HCT116 (cell line): ENCODE data around the gene SPSB2. TPM values are rescaled to one million over a fixed set of nuclear protein-coding genes. Genes with fewer than 3 reads are reported as not detected.

Source experiments
- ATAC-seq: fragments of 200-7000 bp; cut with Tn5 transposase; 2 replicates; pipeline ENCODE4 v1.9.1; 2020; ENCODE audit warnings: mild to moderate bottlenecking, moderate library complexity
- BruUV-seq: library from RNA; stranded (reverse); fragments of 400-500 nt; replicated peaks from 2 replicates; lab custom pipeline; 2021; lab: Mats Ljungman, UMichigan
- CTCF ChIA-PET: fragments of 300-600 bp; sonication (Branson Sonifier 250); formaldehyde crosslinking; loops from one replicate; lab custom pipeline; 2021; ENCODE audit warnings: antibody characterized with exemption; lab: Charles Lee
- POLR2A ChIA-PET: fragments of 300-600, 350-600 bp; sonication (Branson Sonifier 250); formaldehyde crosslinking; loops from one replicate; lab custom pipeline; 2021; ENCODE audit warnings: antibody characterized with exemption; lab: Charles Lee
- RAD21 ChIA-PET, 2 experiments: fragments of 300-600 bp; sonication (Branson Sonifier 250); formaldehyde crosslinking; loops; one replicate each; lab custom pipeline; 2023; ENCODE audit warnings: low total read pairs in 2 of 2; ENCODE audit not compliant: uncharacterized antibody in 2 of 2, unreplicated experiment in 2 of 2, low non-redundant PET in 1 of 2; lab: Charles Lee
- DNase-seq: peaks from one replicate; pipeline ENCODE4 v3.0.0-alpha.2; 2010; ENCODE audit warnings: low read depth, low spot score
- H2AFZ ChIP-seq: fragments of 200-600 bp; shearing (Covaris generic), sonication (generic); 2 replicates; pipeline ENCODE4 v1.6.1; 2017; ENCODE audit warnings: low read depth, mixed run types, mixed read lengths, antibody characterized with exemption, low read length; ENCODE audit not compliant: poor library complexity, severe bottlenecking
- H3K27ac ChIP-seq: 2 replicates; pipeline ENCODE4 v1.5.1; 2012; ENCODE audit warnings: low read depth, low read length
- H3K27me3 ChIP-seq: fragments of 200-600 bp; sonication (generic); 2 replicates; pipeline ENCODE4 v1.6.1; 2016; ENCODE audit warnings: mixed run types, low read length, mixed read lengths; ENCODE audit not compliant: insufficient read depth
- H3K36me3 ChIP-seq, 2 experiments: fragments of 200-500 bp in 1 of 2; fragments of 200-600 bp in 1 of 2; sonication (Bioruptor generic) in 1 of 2; sonication (generic) in 1 of 2; 2 replicates each; pipeline versions ENCODE4 v1.5.1 to v1.6.1; 2014 to 2016; ENCODE audit warnings: low read length in 2 of 2, inconsistent platforms in 1 of 2, mixed read lengths in 1 of 2, mixed run types in 1 of 2; ENCODE audit not compliant: insufficient read depth in 2 of 2, control insufficient read depth in 1 of 2
- H3K4me1 ChIP-seq, 2 experiments: fragments of 200-600 bp in 1 of 2; sonication (generic) in 1 of 2; 2 replicates each; pipeline versions ENCODE4 v1.5.1 to v1.6.1; 2012 to 2017; ENCODE audit warnings: low read length in 2 of 2, inconsistent platforms in 1 of 2, mild to moderate bottlenecking in 1 of 2, mixed read lengths in 1 of 2, mixed run types in 1 of 2, moderate library complexity in 1 of 2; ENCODE audit not compliant: insufficient read depth in 2 of 2, control insufficient read depth in 1 of 2
- H3K4me2 ChIP-seq: fragments of 200-600 bp; sonication (generic); 2 replicates; pipeline ENCODE4 v1.6.1; 2017; ENCODE audit warnings: mixed run types, low read length, mixed read lengths
- H3K4me3 ChIP-seq, 2 experiments: fragments of 200-600 bp in 1 of 2; sonication (generic) in 1 of 2; replicated peaks in 1 of 2; 2 replicates each; pipeline ENCODE4 v1.5.1; 2011 to 2016; ENCODE audit warnings: low read length in 2 of 2, control low read depth in 1 of 2, low read depth in 1 of 2, mild to moderate bottlenecking in 1 of 2, mixed read lengths in 1 of 2, mixed run types in 1 of 2
- H3K79me2 ChIP-seq: fragments of 200-600 bp; sonication (generic); 2 replicates; pipeline ENCODE4 v1.6.1; 2017; ENCODE audit warnings: mild to moderate bottlenecking, mixed run types, low read length, moderate library complexity, mixed read lengths; ENCODE audit not compliant: insufficient read depth
- H3K9ac ChIP-seq: fragments of 200-600 bp; sonication (generic); 2 replicates; pipeline ENCODE4 v1.6.1; 2016; ENCODE audit warnings: low read length, mixed read lengths
- H3K9me2 ChIP-seq: fragments of 200-600 bp; sonication (generic), shearing (Covaris generic); 2 replicates; pipeline ENCODE4 v1.6.1; 2017; ENCODE audit warnings: mixed run types, mild to moderate bottlenecking, moderate library complexity; ENCODE audit not compliant: insufficient read depth
- H3K9me3 ChIP-seq, 2 experiments: fragments of 200-500 bp in 1 of 2; fragments of 200-600 bp in 1 of 2; sonication (Bioruptor generic) in 1 of 2; sonication (generic) in 1 of 2; 2 replicates each; pipeline ENCODE4 v1.6.1; 2014 to 2017; ENCODE audit warnings: low read length in 2 of 2, mixed read lengths in 2 of 2, inconsistent platforms in 1 of 2, low read depth in 1 of 2, mild to moderate bottlenecking in 1 of 2, mixed run types in 1 of 2, moderate library complexity in 1 of 2; ENCODE audit not compliant: control insufficient read depth in 1 of 2, insufficient read depth in 1 of 2
- H4K20me1 ChIP-seq: fragments of 200-600 bp; sonication (generic), shearing (Covaris generic); 2 replicates; pipeline ENCODE4 v1.6.1; 2017; ENCODE audit warnings: mixed run types, mild to moderate bottlenecking, moderate library complexity; ENCODE audit not compliant: insufficient read depth
- ELF1 ChIP-seq: IDR thresholded peaks from 2 replicates; pipeline ENCODE4 v1.6.1; 2012; ENCODE audit warnings: low read depth, borderline replicate concordance
- EZH2 ChIP-seq: fragments of 200-600 bp; sonication (generic); IDR thresholded peaks from 2 replicates; pipeline ENCODE4 v1.6.1; 2017; ENCODE audit warnings: antibody characterized with exemption, mixed run types
- EZH2phosphoT487 ChIP-seq: fragments of 200-600 bp; IDR thresholded peaks from 2 replicates; pipeline ENCODE4 v1.6.1; 2018; ENCODE audit warnings: antibody characterized with exemption, borderline replicate concordance
- FOSL1 ChIP-seq: IDR thresholded peaks from 2 replicates; pipeline ENCODE4 v1.6.1; 2012; ENCODE audit warnings: low read depth
- JUND ChIP-seq: IDR thresholded peaks from 2 replicates; pipeline ENCODE4 v1.6.1; 2012
- POLR2A ChIP-seq: IDR thresholded peaks from 2 replicates; pipeline ENCODE4 v1.7.0; 2011; ENCODE audit warnings: borderline replicate concordance; ENCODE audit not compliant: insufficient read depth, insufficient read length; ENCODE audit errors: extremely low read depth
- RAD21 ChIP-seq: IDR thresholded peaks from 2 replicates; pipeline ENCODE4 v1.6.1; 2012; ENCODE audit warnings: low read depth, mild to moderate bottlenecking
- TCF7L2 ChIP-seq: IDR thresholded peaks from 2 replicates; pipeline ENCODE4 v1.7.0; 2011; ENCODE audit warnings: borderline replicate concordance, inconsistent platforms; ENCODE audit not compliant: insufficient read depth, insufficient read length; ENCODE audit errors: extremely low read depth
- YY1 ChIP-seq: IDR thresholded peaks from 2 replicates; pipeline ENCODE4 v1.6.1; 2011; ENCODE audit warnings: low read length, low read depth, moderate library complexity, mild to moderate bottlenecking; ENCODE audit not compliant: insufficient replicate concordance; ENCODE audit errors: extremely low read depth
- intact Hi-C: fragments of 100-400 bp; cut with micrococcal nuclease; formaldehyde crosslinking; loops from 2 replicates; pipeline ENCODE4 v1.10.0; 2022
- total RNA-seq: library from RNA; stranded (reverse); gene quantifications from one replicate; pipeline ENCODE4 v1.2.1, GENCODE V29; 2021; ENCODE audit not compliant: unreplicated experiment
- TF ChIP-seq, protein P1 (sequence below): IDR thresholded peaks from 2 replicates; pipeline ENCODE4 v1.6.1; 2012
- TF ChIP-seq, protein P2 (sequence below): IDR thresholded peaks from 2 replicates; pipeline ENCODE4 v1.6.1; 2012; ENCODE audit warnings: low read depth
- TF ChIP-seq, protein P3 (sequence below): IDR thresholded peaks from 2 replicates; pipeline ENCODE4 v1.6.1; 2011; ENCODE audit warnings: mild to moderate bottlenecking, low read length, moderate library complexity; ENCODE audit not compliant: insufficient replicate concordance; ENCODE audit errors: extremely low read depth

The SPSB2 gene
- total RNA-seq, 1 experiment from 2014 or later: 10.0 TPM

DNA sequence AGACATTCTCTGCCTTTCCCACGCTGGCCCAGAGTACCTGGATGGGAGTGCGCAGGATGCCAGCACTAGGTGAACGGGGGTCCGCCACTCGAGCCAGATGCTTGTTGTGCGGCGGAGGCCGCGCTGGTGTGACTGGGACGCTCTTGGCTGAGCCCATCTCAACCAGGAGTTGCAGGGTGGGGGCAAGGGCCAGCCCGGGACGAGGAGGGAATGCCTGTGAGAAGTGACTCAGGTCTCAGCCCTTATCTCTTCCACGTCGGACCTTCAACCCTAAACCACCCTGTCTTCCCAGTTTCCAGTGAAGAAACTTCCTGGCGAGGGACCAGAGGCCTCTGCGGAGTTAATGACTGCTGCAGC is 22.3 kb downstream of the SPSB2 start:
- Histone ChIP-seq H3K27me3 (no peaks in the 10 kb centered on the region), H4K20me1 (no peaks in the 10 kb centered on the region), H3K9me2 (no peaks in the 10 kb centered on the region), H3K4me2 (peak overlapping the region; percentile 100), H3K9me3 (no peaks in the 10 kb centered on the region), H2AFZ (no peak overlapping the region), H3K27ac (peak overlapping the region; percentile 77), H3K36me3 (peaks cover 27 to 48% of the 10 kb centered on the region in 2 experiments; a peak in 3 of 4 replicates), H3K79me2 (peaks cover 49% of the 10 kb centered on the region), H3K4me1 (peaks cover 15 to 31% of the 10 kb centered on the region in 2 experiments), H3K9ac (peak overlapping the region; percentile 89), H3K4me3 (peak overlapping the region; percentile 67 to 94)
- DNase-seq: no peak
- TF ChIP-seq, protein P1, sequence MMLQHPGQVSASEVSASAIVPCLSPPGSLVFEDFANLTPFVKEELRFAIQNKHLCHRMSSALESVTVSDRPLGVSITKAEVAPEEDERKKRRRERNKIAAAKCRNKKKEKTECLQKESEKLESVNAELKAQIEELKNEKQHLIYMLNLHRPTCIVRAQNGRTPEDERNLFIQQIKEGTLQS: no peak
- intact Hi-C loops: loop anchor here (5.0 kb wide), 1 partner anchor 243 kb away; the partner anchor contains the start of gene CHD4
- TSS peak; percentile 82 for BruUV-seq
- ChIA-PET CTCF (interaction anchor here (1.4 to 3.4 kb wide), 6 partner anchors 17 to 97 kb away, joined by 5 to 38 read pairs (median 22); partner anchors contain the start of genes MLF2, P3H3 and SPSB2), RAD21 (no interaction called here), POLR2A (interaction anchor here (0.9 to 8.9 kb wide), 13 partner anchors 10 to 316 kb away, joined by 3 to 186 read pairs (median 12); partner anchors contain the start of genes C12orf57, GAPDH, GNB3 and MLF2)
- no peak for ATAC-seq

DNA sequence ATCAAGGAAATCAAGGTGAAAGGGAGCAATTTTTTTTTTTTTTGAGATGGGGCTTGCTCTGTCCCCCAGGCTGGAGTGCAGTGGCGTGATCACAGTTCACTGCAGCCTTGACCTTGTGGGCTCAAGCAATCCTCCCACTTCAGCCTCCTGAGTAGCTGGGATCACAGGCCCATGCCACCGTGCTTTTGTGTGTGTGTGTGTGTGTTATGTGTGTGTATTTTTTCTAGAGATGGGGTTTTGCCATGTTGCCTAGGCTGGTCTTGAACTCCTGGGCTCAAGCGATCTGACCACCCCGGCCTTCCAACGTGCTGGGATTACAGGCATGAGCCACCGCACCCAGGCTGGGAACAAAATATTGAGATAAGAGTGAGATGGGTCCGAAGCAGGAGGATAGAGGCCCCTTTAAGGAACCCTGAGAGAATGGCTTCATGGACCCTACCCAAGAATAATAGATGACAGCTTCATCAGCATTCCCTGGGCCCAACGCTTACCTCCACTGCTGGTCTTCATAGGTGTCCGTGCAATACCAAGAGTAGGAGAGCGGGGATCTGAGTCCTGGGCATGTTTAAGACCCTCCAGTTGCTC is 23.0 kb downstream of the SPSB2 start:
- Histone ChIP-seq H3K79me2 (peaks cover 43% of the 10 kb centered on the region), H3K9ac (peak overlapping the region; percentile 89), H4K20me1 (no peaks in the 10 kb centered on the region), H3K4me2 (peak overlapping the region; percentile 100), H3K4me3 (peak overlapping the region; percentile 67 to 94), H3K9me3 (no peaks in the 10 kb centered on the region), H3K36me3 (peaks cover 27 to 44% of the 10 kb centered on the region in 2 experiments; a peak in 3 of 4 replicates), H3K9me2 (no peaks in the 10 kb centered on the region), H3K27me3 (no peaks in the 10 kb centered on the region), H3K27ac (peak overlapping the region; percentile 77), H3K4me1 (peaks cover 15 to 31% of the 10 kb centered on the region in 2 experiments), H2AFZ (no peak overlapping the region)
- ChIA-PET POLR2A (interaction anchor here (2.9 to 8.9 kb wide), 2 partner anchors 19 to 94 kb away, joined by 28 to 186 read pairs; partner anchors contain the start of genes C12orf57, RNU7-1, SPSB2 and TPI1), RAD21 (no interaction called here), CTCF (no interaction called here)
- intact Hi-C loops: loop anchor here (5.0 kb wide), 1 partner anchor 243 kb away; the partner anchor contains the start of gene CHD4
- ATAC-seq (no peak), DNase-seq (no peak)
- no TSS peak for BruUV-seq
- TF ChIP-seq JUND (no peak), TCF7L2 (no peak), POLR2A (no peak), RAD21 (no peak), ELF1 (no peak), EZH2phosphoT487 (no peak), FOSL1 (no peak), EZH2 (no peak), YY1 (no peak)
- TF ChIP-seq, protein P2, sequence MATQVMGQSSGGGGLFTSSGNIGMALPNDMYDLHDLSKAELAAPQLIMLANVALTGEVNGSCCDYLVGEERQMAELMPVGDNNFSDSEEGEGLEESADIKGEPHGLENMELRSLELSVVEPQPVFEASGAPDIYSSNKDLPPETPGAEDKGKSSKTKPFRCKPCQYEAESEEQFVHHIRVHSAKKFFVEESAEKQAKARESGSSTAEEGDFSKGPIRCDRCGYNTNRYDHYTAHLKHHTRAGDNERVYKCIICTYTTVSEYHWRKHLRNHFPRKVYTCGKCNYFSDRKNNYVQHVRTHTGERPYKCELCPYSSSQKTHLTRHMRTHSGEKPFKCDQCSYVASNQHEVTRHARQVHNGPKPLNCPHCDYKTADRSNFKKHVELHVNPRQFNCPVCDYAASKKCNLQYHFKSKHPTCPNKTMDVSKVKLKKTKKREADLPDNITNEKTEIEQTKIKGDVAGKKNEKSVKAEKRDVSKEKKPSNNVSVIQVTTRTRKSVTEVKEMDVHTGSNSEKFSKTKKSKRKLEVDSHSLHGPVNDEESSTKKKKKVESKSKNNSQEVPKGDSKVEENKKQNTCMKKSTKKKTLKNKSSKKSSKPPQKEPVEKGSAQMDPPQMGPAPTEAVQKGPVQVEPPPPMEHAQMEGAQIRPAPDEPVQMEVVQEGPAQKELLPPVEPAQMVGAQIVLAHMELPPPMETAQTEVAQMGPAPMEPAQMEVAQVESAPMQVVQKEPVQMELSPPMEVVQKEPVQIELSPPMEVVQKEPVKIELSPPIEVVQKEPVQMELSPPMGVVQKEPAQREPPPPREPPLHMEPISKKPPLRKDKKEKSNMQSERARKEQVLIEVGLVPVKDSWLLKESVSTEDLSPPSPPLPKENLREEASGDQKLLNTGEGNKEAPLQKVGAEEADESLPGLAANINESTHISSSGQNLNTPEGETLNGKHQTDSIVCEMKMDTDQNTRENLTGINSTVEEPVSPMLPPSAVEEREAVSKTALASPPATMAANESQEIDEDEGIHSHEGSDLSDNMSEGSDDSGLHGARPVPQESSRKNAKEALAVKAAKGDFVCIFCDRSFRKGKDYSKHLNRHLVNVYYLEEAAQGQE: no peak
- TF ChIP-seq, protein P1: no peak
- TF ChIP-seq, protein P3, sequence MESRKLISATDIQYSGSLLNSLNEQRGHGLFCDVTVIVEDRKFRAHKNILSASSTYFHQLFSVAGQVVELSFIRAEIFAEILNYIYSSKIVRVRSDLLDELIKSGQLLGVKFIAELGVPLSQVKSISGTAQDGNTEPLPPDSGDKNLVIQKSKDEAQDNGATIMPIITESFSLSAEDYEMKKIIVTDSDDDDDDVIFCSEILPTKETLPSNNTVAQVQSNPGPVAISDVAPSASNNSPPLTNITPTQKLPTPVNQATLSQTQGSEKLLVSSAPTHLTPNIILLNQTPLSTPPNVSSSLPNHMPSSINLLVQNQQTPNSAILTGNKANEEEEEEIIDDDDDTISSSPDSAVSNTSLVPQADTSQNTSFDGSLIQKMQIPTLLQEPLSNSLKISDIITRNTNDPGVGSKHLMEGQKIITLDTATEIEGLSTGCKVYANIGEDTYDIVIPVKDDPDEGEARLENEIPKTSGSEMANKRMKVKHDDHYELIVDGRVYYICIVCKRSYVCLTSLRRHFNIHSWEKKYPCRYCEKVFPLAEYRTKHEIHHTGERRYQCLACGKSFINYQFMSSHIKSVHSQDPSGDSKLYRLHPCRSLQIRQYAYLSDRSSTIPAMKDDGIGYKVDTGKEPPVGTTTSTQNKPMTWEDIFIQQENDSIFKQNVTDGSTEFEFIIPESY: no peak
